Measurements from ENCODE around the gene CLCN4.

DNA sequence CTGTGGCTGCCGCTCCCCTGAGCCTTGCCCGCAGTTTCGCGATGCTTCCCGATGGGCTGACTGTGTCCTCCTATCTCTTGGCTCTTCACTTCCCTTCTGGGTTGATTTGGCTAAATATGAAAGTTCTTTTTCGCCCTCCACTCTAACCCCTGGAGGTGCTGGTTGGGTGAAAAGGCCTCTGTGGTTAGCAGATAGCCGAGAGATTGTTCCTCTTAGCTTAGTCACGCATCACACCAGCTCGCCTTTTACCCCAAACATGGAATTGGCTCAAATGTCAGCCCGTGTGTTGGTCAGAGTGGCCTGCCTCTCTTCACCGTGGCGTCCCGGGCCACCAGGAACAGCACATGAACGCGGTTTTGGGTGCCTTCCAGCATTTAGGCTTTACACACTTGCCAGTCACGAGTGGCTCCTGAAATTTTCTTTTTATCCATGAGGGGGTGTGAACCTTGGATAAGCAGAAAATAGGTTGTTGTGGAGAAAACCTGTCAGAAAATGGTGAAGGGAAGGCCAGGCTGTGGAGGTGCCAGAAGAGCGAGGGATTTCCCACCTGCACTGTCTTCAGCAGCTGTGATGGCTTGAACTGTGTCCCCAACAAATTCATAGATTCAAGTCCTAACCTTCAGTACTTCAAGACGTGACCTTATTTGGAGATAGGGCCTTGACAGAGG, 8.9 kb downstream of the CLCN4 start:
- TF ChIP-seq, protein P1, sequence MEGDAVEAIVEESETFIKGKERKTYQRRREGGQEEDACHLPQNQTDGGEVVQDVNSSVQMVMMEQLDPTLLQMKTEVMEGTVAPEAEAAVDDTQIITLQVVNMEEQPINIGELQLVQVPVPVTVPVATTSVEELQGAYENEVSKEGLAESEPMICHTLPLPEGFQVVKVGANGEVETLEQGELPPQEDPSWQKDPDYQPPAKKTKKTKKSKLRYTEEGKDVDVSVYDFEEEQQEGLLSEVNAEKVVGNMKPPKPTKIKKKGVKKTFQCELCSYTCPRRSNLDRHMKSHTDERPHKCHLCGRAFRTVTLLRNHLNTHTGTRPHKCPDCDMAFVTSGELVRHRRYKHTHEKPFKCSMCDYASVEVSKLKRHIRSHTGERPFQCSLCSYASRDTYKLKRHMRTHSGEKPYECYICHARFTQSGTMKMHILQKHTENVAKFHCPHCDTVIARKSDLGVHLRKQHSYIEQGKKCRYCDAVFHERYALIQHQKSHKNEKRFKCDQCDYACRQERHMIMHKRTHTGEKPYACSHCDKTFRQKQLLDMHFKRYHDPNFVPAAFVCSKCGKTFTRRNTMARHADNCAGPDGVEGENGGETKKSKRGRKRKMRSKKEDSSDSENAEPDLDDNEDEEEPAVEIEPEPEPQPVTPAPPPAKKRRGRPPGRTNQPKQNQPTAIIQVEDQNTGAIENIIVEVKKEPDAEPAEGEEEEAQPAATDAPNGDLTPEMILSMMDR (conservative IDR thresholded peaks at IDR 0.05), result no peak
- TF ChIP-seq ZFX (IDR thresholded peaks at IDR 0.05), result no peak

All from C4-2B (cell line).